Activated CD8-positive, alpha-beta memory T cell treated with anti-CD3 and anti-CD28 coated beads, Interleukin-2, amount 50 U/mL, for 4 hours (primary cell): ENCODE results near the gene ADAMTSL1.

Experiments used
- DNase-seq: peaks from one replicate; pipeline ENCODE4 v3.0.0-alpha.2; 2020

ADAMTSL1 gene

GRCh38 chr9:18785604-18786003, 311.7 kb downstream of the ADAMTSL1 start:
- DNase-seq, result no peak

GRCh38 chr9:18786196-18786595, 312.2 kb downstream of the ADAMTSL1 start:
- no peak for DNase-seq

GRCh38 chr9:18786911-18787650, 313.1 kb downstream of the ADAMTSL1 start:
- DNase-seq, result no peak

- DNase-seq, result no peak
Measured at GRCh38 chr9:18788256-18788655, 314.3 kb downstream of the ADAMTSL1 start.

- no peak for DNase-seq
Measured at GRCh38 chr9:18791074-18791473, 317.1 kb downstream of the ADAMTSL1 start.

- no peak for DNase-seq
Measured at GRCh38 chr9:18793122-18793521, 319.2 kb downstream of the ADAMTSL1 start.

- no peak for DNase-seq
Measured at GRCh38 chr9:18795947-18796671, 322.2 kb downstream of the ADAMTSL1 start.

GRCh38 chr9:18796696-18797270, 322.8 kb downstream of the ADAMTSL1 start:
- no peak for DNase-seq

GRCh38 chr9:18798106-18798505, 324.2 kb downstream of the ADAMTSL1 start:
- DNase-seq, result no peak

GRCh38 chr9:18798508-18799290, 324.7 kb downstream of the ADAMTSL1 start:
- DNase-seq, result no peak

GRCh38 chr9:18799428-18799827, 325.5 kb downstream of the ADAMTSL1 start:
- no peak for DNase-seq

- no peak for DNase-seq
Measured at GRCh38 chr9:18800579-18800978, 326.6 kb downstream of the ADAMTSL1 start.

- DNase-seq, result no peak
Measured at GRCh38 chr9:18805386-18805785, 331.4 kb downstream of the ADAMTSL1 start.

GRCh38 chr9:18806232-18807080, 332.5 kb downstream of the ADAMTSL1 start:
- no peak for DNase-seq

- no peak for DNase-seq
Measured at GRCh38 chr9:18810581-18810980, 336.6 kb downstream of the ADAMTSL1 start.

- no peak for DNase-seq
Measured at GRCh38 chr9:18811171-18811570, 337.2 kb downstream of the ADAMTSL1 start.

GRCh38 chr9:18819418-18819817, 345.5 kb downstream of the ADAMTSL1 start:
- DNase-seq, result no peak

GRCh38 chr9:18820566-18821095, 346.7 kb downstream of the ADAMTSL1 start:
- no peak for DNase-seq

GRCh38 chr9:18821788-18822187, 347.8 kb downstream of the ADAMTSL1 start:
- no peak for DNase-seq

GRCh38 chr9:18822850-18823249, 348.9 kb downstream of the ADAMTSL1 start:
- no peak for DNase-seq

- DNase-seq, result no peak
Measured at GRCh38 chr9:18824095-18824666, 350.2 kb downstream of the ADAMTSL1 start.
